PFSK-1 (cell line): ENCODE data around the gene RNF112.

Experiments used
- POLR2AphosphoS5 ChIP-seq: IDR thresholded peaks from 2 replicates; pipeline ENCODE4 v1.6.1; 2012; ENCODE audit warnings: low read depth, mild to moderate bottlenecking, control low read depth, low read length, moderate library complexity
- SIN3A ChIP-seq: IDR thresholded peaks from 2 replicates; pipeline ENCODE4 v1.6.1; 2012; ENCODE audit warnings: mild to moderate bottlenecking, low read length, moderate library complexity, borderline replicate concordance; ENCODE audit not compliant: insufficient read depth
- TAF1 ChIP-seq: IDR thresholded peaks from 2 replicates; pipeline ENCODE4 v1.6.1; 2012; ENCODE audit warnings: low read length, control low read depth, borderline replicate concordance; ENCODE audit not compliant: insufficient read depth
- TF ChIP-seq, protein P1 (sequence below), 2 experiments: IDR thresholded peaks; 2 replicates each; pipeline versions ENCODE4 v1.6.1 to v1.8.0; 2011 to 2012; ENCODE audit warnings: low read depth in 2 of 2, low read length in 2 of 2, control low read depth in 1 of 2, inconsistent platforms in 1 of 2, mild to moderate bottlenecking in 1 of 2, moderate library complexity in 1 of 2; ENCODE audit not compliant: insufficient read depth in 1 of 2

GRCh38 chr17:19414396-19415280, 3.6 kb downstream of the RNF112 start:
- TF ChIP-seq SIN3A (no peak), POLR2AphosphoS5 (no peak), TAF1 (no peak)
- TF ChIP-seq, protein P1, sequence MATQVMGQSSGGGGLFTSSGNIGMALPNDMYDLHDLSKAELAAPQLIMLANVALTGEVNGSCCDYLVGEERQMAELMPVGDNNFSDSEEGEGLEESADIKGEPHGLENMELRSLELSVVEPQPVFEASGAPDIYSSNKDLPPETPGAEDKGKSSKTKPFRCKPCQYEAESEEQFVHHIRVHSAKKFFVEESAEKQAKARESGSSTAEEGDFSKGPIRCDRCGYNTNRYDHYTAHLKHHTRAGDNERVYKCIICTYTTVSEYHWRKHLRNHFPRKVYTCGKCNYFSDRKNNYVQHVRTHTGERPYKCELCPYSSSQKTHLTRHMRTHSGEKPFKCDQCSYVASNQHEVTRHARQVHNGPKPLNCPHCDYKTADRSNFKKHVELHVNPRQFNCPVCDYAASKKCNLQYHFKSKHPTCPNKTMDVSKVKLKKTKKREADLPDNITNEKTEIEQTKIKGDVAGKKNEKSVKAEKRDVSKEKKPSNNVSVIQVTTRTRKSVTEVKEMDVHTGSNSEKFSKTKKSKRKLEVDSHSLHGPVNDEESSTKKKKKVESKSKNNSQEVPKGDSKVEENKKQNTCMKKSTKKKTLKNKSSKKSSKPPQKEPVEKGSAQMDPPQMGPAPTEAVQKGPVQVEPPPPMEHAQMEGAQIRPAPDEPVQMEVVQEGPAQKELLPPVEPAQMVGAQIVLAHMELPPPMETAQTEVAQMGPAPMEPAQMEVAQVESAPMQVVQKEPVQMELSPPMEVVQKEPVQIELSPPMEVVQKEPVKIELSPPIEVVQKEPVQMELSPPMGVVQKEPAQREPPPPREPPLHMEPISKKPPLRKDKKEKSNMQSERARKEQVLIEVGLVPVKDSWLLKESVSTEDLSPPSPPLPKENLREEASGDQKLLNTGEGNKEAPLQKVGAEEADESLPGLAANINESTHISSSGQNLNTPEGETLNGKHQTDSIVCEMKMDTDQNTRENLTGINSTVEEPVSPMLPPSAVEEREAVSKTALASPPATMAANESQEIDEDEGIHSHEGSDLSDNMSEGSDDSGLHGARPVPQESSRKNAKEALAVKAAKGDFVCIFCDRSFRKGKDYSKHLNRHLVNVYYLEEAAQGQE (IDR thresholded peaks at IDR 0.05; ENCODE audit: insufficient read depth in 1 of 2, low read depth in 2 of 2, low read length in 2 of 2): no peak
